ENCODE measurements around the gene RNF7.

DNA sequence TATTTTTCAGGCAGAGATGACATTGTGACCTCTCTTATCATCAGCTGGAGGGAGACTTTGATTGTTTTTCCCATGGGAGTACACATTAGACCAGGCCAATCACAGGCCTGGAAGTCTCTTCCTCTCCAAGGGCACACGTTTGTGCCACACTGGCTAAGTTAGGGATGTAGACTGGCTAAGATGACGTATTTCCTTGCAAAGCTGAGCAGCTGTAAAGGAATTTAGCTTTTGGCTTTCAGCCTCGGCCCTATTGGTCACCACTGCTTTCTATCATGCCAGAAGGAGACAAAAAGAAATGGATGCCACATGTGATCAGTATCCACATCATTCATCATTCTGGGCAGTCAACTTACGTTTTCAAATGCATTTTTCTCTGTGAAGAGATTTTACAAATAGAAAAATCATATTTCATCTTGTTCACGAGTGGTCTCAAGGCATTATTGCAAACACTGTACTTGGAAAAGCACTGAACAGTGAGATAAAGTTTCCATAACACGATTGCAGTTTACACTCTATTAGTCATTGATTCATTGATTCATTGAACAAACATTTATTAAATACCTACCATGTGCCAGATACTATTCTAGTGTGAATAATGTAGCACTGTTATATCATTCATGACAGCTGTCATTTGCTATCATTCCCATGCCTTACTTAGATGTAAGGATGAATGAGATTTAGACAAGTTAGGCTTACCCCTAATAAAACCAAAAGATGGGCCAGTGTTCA is 27.0 kb upstream of the RNF7 start:
- TF ChIP-seq, protein P1, sequence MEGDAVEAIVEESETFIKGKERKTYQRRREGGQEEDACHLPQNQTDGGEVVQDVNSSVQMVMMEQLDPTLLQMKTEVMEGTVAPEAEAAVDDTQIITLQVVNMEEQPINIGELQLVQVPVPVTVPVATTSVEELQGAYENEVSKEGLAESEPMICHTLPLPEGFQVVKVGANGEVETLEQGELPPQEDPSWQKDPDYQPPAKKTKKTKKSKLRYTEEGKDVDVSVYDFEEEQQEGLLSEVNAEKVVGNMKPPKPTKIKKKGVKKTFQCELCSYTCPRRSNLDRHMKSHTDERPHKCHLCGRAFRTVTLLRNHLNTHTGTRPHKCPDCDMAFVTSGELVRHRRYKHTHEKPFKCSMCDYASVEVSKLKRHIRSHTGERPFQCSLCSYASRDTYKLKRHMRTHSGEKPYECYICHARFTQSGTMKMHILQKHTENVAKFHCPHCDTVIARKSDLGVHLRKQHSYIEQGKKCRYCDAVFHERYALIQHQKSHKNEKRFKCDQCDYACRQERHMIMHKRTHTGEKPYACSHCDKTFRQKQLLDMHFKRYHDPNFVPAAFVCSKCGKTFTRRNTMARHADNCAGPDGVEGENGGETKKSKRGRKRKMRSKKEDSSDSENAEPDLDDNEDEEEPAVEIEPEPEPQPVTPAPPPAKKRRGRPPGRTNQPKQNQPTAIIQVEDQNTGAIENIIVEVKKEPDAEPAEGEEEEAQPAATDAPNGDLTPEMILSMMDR (IDR thresholded peaks at IDR 0.05; ENCODE audit: low read length) = no peak
- TF ChIP-seq EZH2phosphoT487 (IDR thresholded peaks at IDR 0.05; ENCODE audit: low read length) (no peak), EZH2 (optimal IDR thresholded peaks at IDR 0.05; ENCODE audit: low read depth, low read length) (no peak)
